H1 (cell line): ENCODE results near the gene RDH12.

ENCODE experiments used
- BACH1 ChIP-seq: IDR thresholded peaks from 2 replicates; pipeline ENCODE4 v1.6.1; 2012; ENCODE audit warnings: low read length, improper control_type of control experiment
- EGR1 ChIP-seq: IDR thresholded peaks from 2 replicates; pipeline ENCODE4 v1.6.1; 2011; ENCODE audit warnings: low read depth, low read length, borderline replicate concordance
- RAD21 ChIP-seq, 2 experiments: IDR thresholded peaks in 1 of 2; conservative IDR thresholded peaks in 1 of 2; 2 replicates each; pipeline ENCODE4 v1.6.1; 2011; ENCODE audit warnings: low read depth in 2 of 2, low read length in 2 of 2, improper control_type of control experiment in 1 of 2, inconsistent platforms in 1 of 2, mild to moderate bottlenecking in 1 of 2, moderate library complexity in 1 of 2
- TCF12 ChIP-seq: IDR thresholded peaks from 2 replicates; pipeline ENCODE4 v1.6.1; 2011; ENCODE audit warnings: low read depth, mild to moderate bottlenecking, low read length
- TF ChIP-seq, protein P1 (sequence below), 3 experiments: IDR thresholded peaks; 1 replicate in 2 of 3; 2 replicates in 1 of 3; pipeline versions ENCODE4 v1.5.1 to v1.6.1; 2011; ENCODE audit warnings: low read length in 3 of 3, mild to moderate bottlenecking in 3 of 3, inconsistent platforms in 2 of 3, low read depth in 1 of 3, moderate library complexity in 1 of 3; ENCODE audit not compliant: insufficient read depth in 1 of 3; ENCODE audit errors: control extremely low read depth in 1 of 3

DNA sequence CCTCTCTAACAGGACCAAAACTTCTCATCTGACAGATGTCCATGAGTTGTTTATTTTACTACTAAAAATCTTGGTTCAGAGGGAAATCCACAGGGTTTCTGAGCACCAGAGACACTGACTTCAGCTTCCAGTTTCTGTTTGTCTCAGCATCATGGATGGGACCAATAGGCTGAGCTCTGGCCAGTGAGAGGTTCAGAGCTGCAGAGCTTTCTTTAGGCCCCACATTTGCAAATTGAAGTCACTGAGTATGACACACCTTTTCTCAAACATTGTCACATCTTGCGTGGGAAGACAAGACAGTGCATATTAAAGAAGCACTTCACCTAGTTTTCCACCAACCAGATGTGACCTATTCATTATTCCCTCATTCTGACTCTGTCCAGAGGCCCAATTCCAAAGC is 45.2 kb downstream of the RDH12 start:
- TF ChIP-seq, protein P1, sequence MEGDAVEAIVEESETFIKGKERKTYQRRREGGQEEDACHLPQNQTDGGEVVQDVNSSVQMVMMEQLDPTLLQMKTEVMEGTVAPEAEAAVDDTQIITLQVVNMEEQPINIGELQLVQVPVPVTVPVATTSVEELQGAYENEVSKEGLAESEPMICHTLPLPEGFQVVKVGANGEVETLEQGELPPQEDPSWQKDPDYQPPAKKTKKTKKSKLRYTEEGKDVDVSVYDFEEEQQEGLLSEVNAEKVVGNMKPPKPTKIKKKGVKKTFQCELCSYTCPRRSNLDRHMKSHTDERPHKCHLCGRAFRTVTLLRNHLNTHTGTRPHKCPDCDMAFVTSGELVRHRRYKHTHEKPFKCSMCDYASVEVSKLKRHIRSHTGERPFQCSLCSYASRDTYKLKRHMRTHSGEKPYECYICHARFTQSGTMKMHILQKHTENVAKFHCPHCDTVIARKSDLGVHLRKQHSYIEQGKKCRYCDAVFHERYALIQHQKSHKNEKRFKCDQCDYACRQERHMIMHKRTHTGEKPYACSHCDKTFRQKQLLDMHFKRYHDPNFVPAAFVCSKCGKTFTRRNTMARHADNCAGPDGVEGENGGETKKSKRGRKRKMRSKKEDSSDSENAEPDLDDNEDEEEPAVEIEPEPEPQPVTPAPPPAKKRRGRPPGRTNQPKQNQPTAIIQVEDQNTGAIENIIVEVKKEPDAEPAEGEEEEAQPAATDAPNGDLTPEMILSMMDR (IDR thresholded peaks at IDR 0.05; ENCODE audit: control extremely low read depth in 1 of 3, insufficient read depth in 1 of 3, low read depth in 1 of 3, low read length in 3 of 3) = no peak
- TF ChIP-seq BACH1 (no peak), RAD21 (IDR thresholded peaks at IDR 0.05 in 1 of 2, conservative IDR thresholded peaks at IDR 0.05 in 1 of 2; ENCODE audit: low read depth in 2 of 2, low read length in 2 of 2) (no peak), TCF12 (no peak), EGR1 (no peak)
